Activated CD8-positive, alpha-beta T cell treated with anti-CD3 and anti-CD28 coated beads for 36 hours (primary cell): ENCODE measurements around the gene ZNF470. TPM values are rescaled to one million over a fixed set of nuclear protein-coding genes. Genes with fewer than 3 reads are reported as not detected.

Experiments used
- ATAC-seq: fragments of 200-7000 bp; cut with Tn5 transposase; one replicate; pipeline ENCODE4 v1.10.0; 2021; ENCODE audit warnings: mild to moderate bottlenecking, moderate library complexity
- CTCF ChIA-PET: fragments of 350-600 bp; sonication (Branson Sonifier 250); formaldehyde crosslinking; loops from one replicate; lab custom pipeline; 2021; ENCODE audit warnings: antibody characterized with exemption; lab: Charles Lee
- POLR2A ChIA-PET: fragments of 350-600 bp; sonication (Branson Sonifier 250); formaldehyde crosslinking; loops from one replicate; lab custom pipeline; 2021; ENCODE audit warnings: antibody characterized with exemption; lab: Charles Lee
- DNase-seq: peaks from one replicate; pipeline ENCODE4 v3.0.0-alpha.2; 2020
- H3K27ac Mint-ChIP-seq: one replicate; pipeline ENCODE4 v1.8.0; 2021; ENCODE audit warnings: mild to moderate bottlenecking, mixed read lengths
- H3K27me3 Mint-ChIP-seq: one replicate; pipeline ENCODE4 v1.8.0; 2021; ENCODE audit warnings: mixed read lengths
- H3K36me3 Mint-ChIP-seq: one replicate; pipeline ENCODE4 v1.8.0; 2021; ENCODE audit warnings: low read depth, mixed read lengths
- H3K4me1 Mint-ChIP-seq: one replicate; pipeline ENCODE4 v1.8.0; 2021; ENCODE audit warnings: low read depth, mixed read lengths
- H3K4me3 Mint-ChIP-seq: one replicate; pipeline ENCODE4 v1.8.0; 2021; ENCODE audit warnings: mild to moderate bottlenecking, moderate library complexity, mixed read lengths
- H3K9me3 Mint-ChIP-seq: one replicate; pipeline ENCODE4 v1.8.0; 2021; ENCODE audit warnings: mixed read lengths
- intact Hi-C: fragments of 100-400 bp; cut with micrococcal nuclease; formaldehyde crosslinking; loops from one replicate; pipeline ENCODE4 v1.10.0; 2022
- total RNA-seq, 2 experiments: library from RNA; stranded (reverse); gene quantifications; one replicate each; pipeline ENCODE4 v1.2.3, GENCODE V29; 2021
- TF ChIP-seq, protein P1 (sequence below): fragments of 200-600 bp; IDR thresholded peaks from one replicate; pipeline ENCODE4 v1.8.0; 2022; ENCODE audit warnings: antibody characterized with exemption, mild to moderate bottlenecking

Gene ZNF470
- total RNA-seq, 2 experiments from 2014 or later = 6.7 to 7.2 TPM

DNA sequence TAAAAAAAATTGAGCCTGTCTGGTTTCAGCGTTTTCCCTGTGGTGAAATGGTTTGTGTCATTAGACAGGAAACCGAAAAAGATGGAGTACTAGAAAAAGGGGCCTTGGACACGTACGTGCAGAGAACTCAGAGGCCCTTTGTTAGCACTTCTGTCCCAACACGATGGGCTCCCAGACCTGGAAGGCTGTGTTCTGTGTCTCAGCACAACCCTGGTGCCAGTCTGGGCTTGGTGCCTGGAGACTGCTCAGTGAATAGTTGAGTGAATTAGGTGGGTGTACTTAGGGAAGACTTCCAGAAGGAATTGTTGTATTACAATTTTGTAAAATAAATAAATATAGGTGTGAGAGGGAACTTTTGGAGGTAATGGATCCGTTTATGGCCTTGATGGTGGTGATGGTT is 36.6 kb downstream of the ZNF470 start:
- ATAC-seq (no peak), DNase-seq (no peak)
- Mint-ChIP-seq H3K4me1 (peaks cover 4% of the 10 kb centered on the region), H3K4me3 (no peak overlapping the region), H3K36me3 (peaks cover 84% of the 10 kb centered on the region), H3K27me3 (no peaks in the 10 kb centered on the region), H3K27ac (no peak overlapping the region), H3K9me3 (peaks cover 59% of the 10 kb centered on the region)
- TF ChIP-seq, protein P1, sequence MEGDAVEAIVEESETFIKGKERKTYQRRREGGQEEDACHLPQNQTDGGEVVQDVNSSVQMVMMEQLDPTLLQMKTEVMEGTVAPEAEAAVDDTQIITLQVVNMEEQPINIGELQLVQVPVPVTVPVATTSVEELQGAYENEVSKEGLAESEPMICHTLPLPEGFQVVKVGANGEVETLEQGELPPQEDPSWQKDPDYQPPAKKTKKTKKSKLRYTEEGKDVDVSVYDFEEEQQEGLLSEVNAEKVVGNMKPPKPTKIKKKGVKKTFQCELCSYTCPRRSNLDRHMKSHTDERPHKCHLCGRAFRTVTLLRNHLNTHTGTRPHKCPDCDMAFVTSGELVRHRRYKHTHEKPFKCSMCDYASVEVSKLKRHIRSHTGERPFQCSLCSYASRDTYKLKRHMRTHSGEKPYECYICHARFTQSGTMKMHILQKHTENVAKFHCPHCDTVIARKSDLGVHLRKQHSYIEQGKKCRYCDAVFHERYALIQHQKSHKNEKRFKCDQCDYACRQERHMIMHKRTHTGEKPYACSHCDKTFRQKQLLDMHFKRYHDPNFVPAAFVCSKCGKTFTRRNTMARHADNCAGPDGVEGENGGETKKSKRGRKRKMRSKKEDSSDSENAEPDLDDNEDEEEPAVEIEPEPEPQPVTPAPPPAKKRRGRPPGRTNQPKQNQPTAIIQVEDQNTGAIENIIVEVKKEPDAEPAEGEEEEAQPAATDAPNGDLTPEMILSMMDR = no peak
- intact Hi-C loops = no loop called here
- ChIA-PET POLR2A (no interaction called here), CTCF (no interaction called here)

DNA sequence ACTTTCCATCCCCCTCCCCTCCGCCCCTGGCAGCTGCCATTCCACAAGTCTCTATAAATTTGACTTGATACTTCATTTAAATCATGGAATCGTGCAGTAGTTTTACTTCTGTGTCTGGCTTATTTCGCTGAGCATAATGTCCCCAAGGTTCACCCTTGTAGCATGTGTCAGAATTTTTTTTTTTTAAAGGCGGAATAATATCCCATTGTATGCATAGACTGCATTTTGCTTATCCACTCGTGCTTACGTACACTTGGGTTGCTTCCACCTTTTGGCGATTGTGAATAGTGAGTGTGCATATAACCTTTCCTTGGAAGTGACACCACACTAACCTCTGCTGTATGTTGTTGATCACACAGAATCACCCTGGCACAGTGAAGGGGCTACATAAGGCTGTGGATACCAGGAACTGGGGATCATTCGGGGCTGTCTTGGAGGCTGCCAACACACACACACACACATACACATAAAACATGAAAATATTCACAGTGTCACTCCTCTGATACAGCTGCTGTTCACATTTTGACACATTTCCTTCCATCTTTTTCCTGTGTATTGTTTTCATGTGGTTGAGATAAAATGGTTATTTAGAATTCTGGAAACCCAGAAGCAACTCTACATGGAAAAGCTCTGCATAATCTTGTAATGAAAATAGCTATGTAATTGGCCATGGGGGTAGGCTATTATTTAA is 41.2 kb downstream of the ZNF470 start:
- intact Hi-C loops = no loop called here
- POLR2A ChIA-PET = no interaction called here
- H3K4me1 Mint-ChIP-seq = no peaks in the 10 kb centered on the region
- no peak overlapping the region for H3K4me3 Mint-ChIP-seq
- CTCF ChIA-PET = no interaction called here
- no peaks in the 10 kb centered on the region for H3K27me3 Mint-ChIP-seq
- peaks cover 71% of the 10 kb centered on the region for H3K9me3 Mint-ChIP-seq
- ATAC-seq (no peak), DNase-seq (no peak)
- TF ChIP-seq, protein P1 = no peak
- peaks cover 87% of the 10 kb centered on the region for H3K36me3 Mint-ChIP-seq
- H3K27ac Mint-ChIP-seq = no peak overlapping the region

DNA sequence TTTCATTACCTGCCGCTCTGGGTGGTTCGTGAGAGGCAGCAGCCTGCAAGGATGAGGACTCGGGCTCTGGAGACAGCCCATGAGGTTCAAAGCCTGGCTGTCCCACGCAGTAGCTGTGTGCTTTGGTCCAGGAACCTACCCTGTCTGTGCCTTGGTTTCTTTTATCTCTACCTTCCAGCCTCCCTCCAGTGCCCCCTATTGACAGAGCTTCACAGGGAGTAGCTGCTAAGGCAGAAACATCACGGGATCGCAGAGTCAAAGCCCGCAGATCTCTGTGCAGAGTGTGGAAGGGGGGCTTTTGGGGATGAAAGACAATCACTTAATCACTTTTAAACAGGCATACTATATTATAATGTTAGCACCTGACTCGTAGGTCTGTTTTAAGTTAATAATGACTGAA is 44.0 kb downstream of the ZNF470 start:
- H3K4me1 Mint-ChIP-seq = no peaks in the 10 kb centered on the region
- TF ChIP-seq, protein P1 = no peak
- no peak overlapping the region for H3K27ac Mint-ChIP-seq
- CTCF ChIA-PET = no interaction called here
- ATAC-seq (no peak), DNase-seq (no peak)
- peaks cover 93% of the 10 kb centered on the region for H3K36me3 Mint-ChIP-seq
- H3K27me3 Mint-ChIP-seq = no peaks in the 10 kb centered on the region
- no peak overlapping the region for H3K4me3 Mint-ChIP-seq
- H3K9me3 Mint-ChIP-seq = peaks cover 80% of the 10 kb centered on the region
- POLR2A ChIA-PET = no interaction called here
- intact Hi-C loops = no loop called here

DNA sequence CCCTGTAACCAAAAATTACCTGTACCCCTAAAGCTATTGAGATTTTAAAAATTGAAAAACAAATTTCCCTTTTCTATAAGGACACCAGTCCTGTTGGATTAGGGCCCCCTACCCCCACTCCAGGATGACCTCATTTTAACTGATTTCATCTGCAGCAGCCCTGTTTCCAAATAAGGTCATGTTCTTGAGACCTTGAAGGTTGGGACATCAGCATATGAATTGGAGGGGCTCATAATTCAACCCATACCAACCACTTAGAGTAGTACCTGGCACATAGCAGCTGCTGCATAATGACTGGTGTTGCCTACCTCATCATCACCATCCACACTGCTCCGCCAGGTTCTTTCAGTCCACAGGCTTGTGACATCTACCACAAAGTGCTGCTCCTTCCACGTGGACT is 45.5 kb downstream of the ZNF470 start:
- H3K9me3 Mint-ChIP-seq = peaks cover 83% of the 10 kb centered on the region
- peaks cover 95% of the 10 kb centered on the region for H3K36me3 Mint-ChIP-seq
- ATAC-seq (no peak), DNase-seq (no peak)
- TF ChIP-seq, protein P1 = no peak
- no peak overlapping the region for H3K27ac Mint-ChIP-seq
- intact Hi-C loops = no loop called here
- H3K4me3 Mint-ChIP-seq = no peak overlapping the region
- ChIA-PET POLR2A (no interaction called here), CTCF (no interaction called here)
- no peaks in the 10 kb centered on the region for H3K4me1 Mint-ChIP-seq
- H3K27me3 Mint-ChIP-seq = no peaks in the 10 kb centered on the region

DNA sequence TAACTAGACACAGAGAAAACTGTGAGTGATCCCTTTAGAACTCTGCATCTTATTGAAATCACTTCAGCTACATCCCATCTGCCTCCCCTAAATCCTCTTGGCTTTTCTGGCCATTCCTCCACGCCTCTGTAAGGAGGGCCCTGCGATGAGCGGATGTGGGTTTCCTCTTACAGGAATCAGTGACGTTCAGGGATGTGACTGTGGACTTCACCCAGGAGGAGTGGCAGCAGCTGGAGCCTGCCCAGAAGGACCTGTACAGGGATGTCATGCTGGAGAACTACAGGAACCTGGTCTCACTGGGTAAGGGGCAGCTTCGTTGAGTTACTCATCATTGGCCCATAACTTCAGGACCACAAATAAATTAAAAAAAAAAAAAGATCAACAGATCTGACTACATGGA is 46.4 kb downstream of the ZNF470 start:
- H3K27me3 Mint-ChIP-seq = no peaks in the 10 kb centered on the region
- TF ChIP-seq, protein P1 = no peak
- no peak overlapping the region for H3K4me3 Mint-ChIP-seq
- CTCF ChIA-PET = no interaction called here
- DNase-seq (no peak), ATAC-seq (no peak)
- H3K9me3 Mint-ChIP-seq = peaks cover 83% of the 10 kb centered on the region
- no peaks in the 10 kb centered on the region for H3K4me1 Mint-ChIP-seq
- intact Hi-C loops = no loop called here
- peaks cover 95% of the 10 kb centered on the region for H3K36me3 Mint-ChIP-seq
- no peak overlapping the region for H3K27ac Mint-ChIP-seq
- POLR2A ChIA-PET = interaction anchor here (0.8 kb wide), 1 partner anchor 58 kb away, joined by 3 read pairs; the partner anchor contains the start of gene ZNF835
